HepG2 (cell line): ENCODE results near the gene YIPF1. TPM values are rescaled to one million over a fixed set of nuclear protein-coding genes. Genes with fewer than 3 reads are reported as not detected.

ENCODE experiments used
- ATAC-seq: fragments of 200-7000 bp; cut with Tn5 transposase; 3 replicates; pipeline ENCODE4 v1.9.1; 2020; ENCODE audit warnings: mild to moderate bottlenecking, moderate library complexity
- BruUV-seq: library from RNA; stranded (reverse); fragments of 400-500 nt; replicated peaks from 2 replicates; lab custom pipeline; 2021; lab: Mats Ljungman, UMichigan
- CTCF ChIA-PET: fragments of 300-600 bp; formaldehyde crosslinking; extraction: SDS; loops from one replicate; lab custom pipeline; 2021; ENCODE audit warnings: low total read pairs, inconsistent platforms, low intra/inter-chr PET ratio; lab: Yijun Ruan, JAX
- POLR2A ChIA-PET: fragments of 350-600 bp; sonication (Branson Sonifier 250); formaldehyde crosslinking; loops from one replicate; lab custom pipeline; 2020; ENCODE audit warnings: antibody characterized with exemption, inconsistent platforms; lab: Yijun Ruan, JAX
- DNase-seq: peaks from one replicate; pipeline ENCODE4 v3.0.0-alpha.2; 2015; ENCODE audit warnings: low spot score
- FAIRE-seq: peaks from 3 replicates; lab custom pipeline; 2011; peaks lifted over from hg19 to GRCh38; lab: Jason Lieb, UNC
- H2AFZ ChIP-seq: one replicate; pipeline ENCODE4 v1.6.1; 2011; ENCODE audit warnings: low read length, inconsistent platforms
- H3K27ac ChIP-seq: fragments of 300-600 bp; 3 replicates; pipeline ENCODE4 v1.8.0; 2011; ENCODE audit warnings: mixed run types, mild to moderate bottlenecking, mixed read lengths, low read length, inconsistent platforms; ENCODE audit not compliant: insufficient read depth; ENCODE audit errors: extremely low read length
- H3K27me3 ChIP-seq, 2 experiments: fragments of 200-600 bp in 1 of 2; 2 replicates in 1 of 2; 3 replicates in 1 of 2; pipeline versions ENCODE4 v1.6.0 to v1.8.0; 2011; ENCODE audit warnings: low read length in 2 of 2, mild to moderate bottlenecking in 2 of 2, moderate library complexity in 2 of 2, inconsistent platforms in 1 of 2; ENCODE audit not compliant: insufficient read depth in 2 of 2, control insufficient read depth in 1 of 2
- H3K36me3 ChIP-seq, 2 experiments: fragments of 200-600 bp in 1 of 2; replicated peaks in 1 of 2; 2 replicates in 1 of 2; 3 replicates in 1 of 2; pipeline versions ENCODE4 v1.5.1 to v1.8.0; 2011; ENCODE audit warnings: low read length in 2 of 2, inconsistent platforms in 1 of 2; ENCODE audit not compliant: insufficient read depth in 2 of 2, control insufficient read depth in 1 of 2
- H3K4me1 ChIP-seq: 2 replicates; pipeline ENCODE4 v1.5.1; 2012; ENCODE audit warnings: low read length, inconsistent platforms; ENCODE audit not compliant: insufficient read depth
- H3K4me2 ChIP-seq: 2 replicates; pipeline ENCODE4 v1.6.0; 2011; ENCODE audit warnings: low read depth, low read length, inconsistent platforms
- H3K4me3 ChIP-seq, 3 experiments: fragments of 200-600 bp in 1 of 3; sonication (generic), shearing (Covaris generic) in 1 of 3; replicated peaks in 1 of 3; 2 replicates each; pipeline ENCODE4 v1.5.1; 2011 to 2016; ENCODE audit warnings: low read length in 3 of 3, inconsistent platforms in 2 of 3, low read depth in 2 of 3, mild to moderate bottlenecking in 2 of 3, control low read depth in 1 of 3, mixed read lengths in 1 of 3; ENCODE audit not compliant: insufficient read depth in 1 of 3
- H3K79me2 ChIP-seq: one replicate; pipeline ENCODE4 v1.6.1; 2011; ENCODE audit warnings: low read length, inconsistent platforms; ENCODE audit not compliant: insufficient read depth
- H3K9ac ChIP-seq: 2 replicates; pipeline ENCODE4 v1.6.0; 2011; ENCODE audit warnings: mild to moderate bottlenecking, low read depth, low read length, inconsistent platforms; ENCODE audit not compliant: insufficient read depth
- H3K9me3 ChIP-seq: 2 replicates; pipeline ENCODE4 v1.5.1; 2012; ENCODE audit warnings: mild to moderate bottlenecking, low read length
- H4K20me1 ChIP-seq: 2 replicates; pipeline ENCODE4 v1.6.0; 2011; ENCODE audit warnings: inconsistent platforms, mild to moderate bottlenecking, low read length, moderate library complexity; ENCODE audit not compliant: insufficient read depth
- ARNT ChIP-seq: fragments of 450-650 bp; IDR thresholded peaks from 2 replicates; pipeline ENCODE4 v1.6.1; 2017
- ARNTL ChIP-seq: sonication (generic); formaldehyde crosslinking; IDR thresholded peaks from 2 replicates; pipeline ENCODE4 v1.4.0; 2020; ENCODE audit warnings: mild to moderate bottlenecking, missing genetic modification reagents
- CC2D1A ChIP-seq: sonication (generic); formaldehyde crosslinking; IDR thresholded peaks from 2 replicates; pipeline ENCODE4 v1.8.1; 2023; ENCODE audit warnings: mild to moderate bottlenecking, missing genetic modification reagents
- FOXP4 ChIP-seq: sonication (generic); formaldehyde crosslinking; IDR thresholded peaks from 2 replicates; pipeline ENCODE4 v1.4.0; 2020; ENCODE audit warnings: missing genetic modification reagents
- MAFG ChIP-seq: sonication (generic); formaldehyde crosslinking; IDR thresholded peaks from 2 replicates; pipeline ENCODE4 v1.5.1; 2020; ENCODE audit warnings: mild to moderate bottlenecking, missing genetic modification reagents
- MED8 ChIP-seq: sonication (generic); formaldehyde crosslinking; IDR thresholded peaks from 2 replicates; pipeline ENCODE4 v1.8.1; 2023; ENCODE audit warnings: mild to moderate bottlenecking, missing genetic modification reagents; ENCODE audit not compliant: insufficient replicate concordance
- PAWR ChIP-seq: sonication (generic); formaldehyde crosslinking; IDR thresholded peaks from 2 replicates; pipeline ENCODE4 v1.4.0; 2020; ENCODE audit warnings: missing genetic modification reagents, mild to moderate bottlenecking, borderline replicate concordance
- SP2 ChIP-seq: sonication (generic); formaldehyde crosslinking; IDR thresholded peaks from 2 replicates; pipeline ENCODE4 v1.5.1; 2020; ENCODE audit warnings: mild to moderate bottlenecking, missing genetic modification reagents
- ZNF777 ChIP-seq: sonication (generic); formaldehyde crosslinking; IDR thresholded peaks from 2 replicates; pipeline ENCODE4 v1.4.0; 2020; ENCODE audit warnings: missing genetic modification reagents
- WGBS: methylation state at CpG from one replicate; pipeline ENCODE4 v1.1.6; 2017; ENCODE audit warnings: low lambda C conversion rate; 5-methylcytosine and 5-hydroxymethylcytosine counted together
- in situ Hi-C: cut with HindIII; loops from 2 replicates; pipeline ENCODE4 v1.10.0; 2017; ENCODE audit warnings: low pct_unique_long_range_greater_than_20kb; ENCODE audit not compliant: extremely low pct_ligation_motif_present
- intact Hi-C: fragments of 100-400 bp; cut with micrococcal nuclease; formaldehyde crosslinking; loops from one replicate; pipeline ENCODE4 v1.10.0; 2022; ENCODE audit not compliant: unreplicated experiment
- polyA plus RNA-seq, 8 experiments: library from polyadenylated mRNA; depleted of rRNA in 3 of 8; stranded (reverse) in 7 of 8; unstranded in 1 of 8; fragments of >200 nt; fragmentation: Illumina TruSeq in 4 of 8; extraction: Trizol in 4 of 8; gene quantifications; 2 replicates each; pipeline versions ENCODE4 v1.2.1 to v1.2.3, GENCODE V29; 2011 to 2016; ENCODE audit warnings: low read depth in 4 of 8, missing spikeins in 1 of 8, mixed read lengths in 1 of 8; ENCODE audit not compliant: insufficient read depth in 1 of 8
- total RNA-seq, 5 experiments: library from RNA; depleted of rRNA; stranded (reverse); fragments of >200 nt; fragmentation: Illumina TruSeq; extraction: Trizol; gene quantifications; 2 replicates each; pipeline ENCODE4 v1.2.3, GENCODE V29; 2016; ENCODE audit warnings: low read depth in 1 of 5

YIPF1 gene
- total and polyA plus RNA-seq, 2 of the 13 experiments (the other 11 are each of a cell fraction or from before 2014, with no cell fraction given) = 21.1 to 31.9 TPM

DNA sequence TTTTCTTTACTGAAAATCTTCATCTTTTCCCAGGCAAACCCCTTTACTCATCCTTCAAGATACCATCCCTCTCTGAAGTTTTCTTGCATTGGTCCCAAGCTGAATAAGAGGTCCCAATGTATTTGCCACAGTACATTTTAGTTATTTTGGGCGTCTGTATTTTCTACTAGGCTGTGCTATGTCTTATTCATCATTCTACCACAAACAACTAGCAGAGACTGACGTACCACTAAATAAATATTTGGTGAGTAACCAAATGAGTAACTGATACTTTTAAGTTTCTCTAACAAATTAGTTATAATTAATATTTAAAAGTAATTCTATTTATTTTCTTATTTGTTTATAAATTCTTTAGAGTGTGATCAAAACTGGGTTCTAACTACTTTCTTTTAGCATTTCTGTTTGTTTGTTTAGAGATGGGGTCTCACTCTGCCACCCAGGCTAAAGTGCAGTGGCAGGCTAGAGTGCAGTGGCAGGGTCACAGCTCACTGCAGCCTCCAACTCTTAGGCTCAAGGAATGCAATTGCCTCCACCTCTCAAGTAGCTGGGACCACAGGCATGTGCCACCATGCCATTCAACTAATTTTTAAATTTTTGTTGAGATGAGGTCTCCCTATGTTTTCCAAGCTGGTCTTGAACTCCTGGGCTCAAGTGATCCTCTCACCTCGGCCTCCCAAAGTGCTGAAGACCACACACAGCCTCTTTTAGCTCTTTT, 84.6 kb downstream of the YIPF1 start:
- DNase-seq (no peak), ATAC-seq (no peak), FAIRE-seq (no peak)
- WGBS = 92% methylated on average over 3 of the region's 3 CpGs
- in situ Hi-C loops (no loop called here), intact Hi-C loops (no loop called here)
- Histone ChIP-seq H3K79me2 (no peaks in the 10 kb centered on the region), H4K20me1 (no peaks in the 10 kb centered on the region), H3K4me3 (no peak overlapping the region), H3K36me3 (peaks cover 5 to 50% of the 10 kb centered on the region in 2 experiments; a peak in 4 of 5 replicates), H3K9me3 (no peaks in the 10 kb centered on the region), H3K4me2 (no peak overlapping the region), H3K27me3 (no peaks in the 10 kb centered on the region; a peak in 1 of 5 replicates), H3K9ac (no peak overlapping the region)
- no TSS peak for BruUV-seq
- POLR2A ChIA-PET = no interaction called here
- TF ChIP-seq ARNTL (CRISPR knock-in tag) = no peak
- TF ChIP-seq ARNT = no peak
- TF ChIP-seq MAFG (CRISPR knock-in tag) = no peak
- TF ChIP-seq CC2D1A (CRISPR knock-in tag) = no peak
- no peak for TF ChIP-seq PAWR (CRISPR knock-in tag)
- TF ChIP-seq SP2 (CRISPR knock-in tag) = no peak
- TF ChIP-seq MED8 (CRISPR knock-in tag) = no peak
- no peak for TF ChIP-seq ZNF777 (CRISPR knock-in tag)
- no peak for TF ChIP-seq FOXP4 (CRISPR knock-in tag)
- TF ChIP-seq, all 625 proteins: peak for 0
- H3K27ac ChIP-seq = no peak overlapping the region
- H2AFZ ChIP-seq = no peak overlapping the region
- CTCF ChIA-PET = no interaction called here
- H3K4me1 ChIP-seq = 0 out of 2 replicates have a peak, but pooled peaks cover under 1% of the 10 kb centered on the region
